H1 (cell line): ENCODE measurements around the gene PIGM. TPM values are rescaled to one million over a fixed set of nuclear protein-coding genes. Genes with fewer than 3 reads are reported as not detected.

ENCODE experiments used
- CBX8 ChIP-seq: fragments of 300-800, 300-1000 bp; sonication (generic); IDR thresholded peaks from 2 replicates; pipeline ENCODE4 v1.7.1; 2016; ENCODE audit warnings: low read depth, low read length, borderline replicate concordance
- CEBPB ChIP-seq: IDR thresholded peaks from 2 replicates; pipeline ENCODE4 v1.6.1; 2012; ENCODE audit warnings: low read depth, low read length
- CHD1 ChIP-seq: IDR thresholded peaks from 2 replicates; pipeline ENCODE4 v1.6.1; 2012; ENCODE audit warnings: low read depth, low read length, improper control_type of control experiment
- CTBP2 ChIP-seq: IDR thresholded peaks from 2 replicates; pipeline ENCODE4 v1.7.0; 2011; ENCODE audit warnings: borderline replicate concordance, mild to moderate bottlenecking, moderate library complexity, mixed read lengths, low read length; ENCODE audit not compliant: insufficient read depth, insufficient read length
- NANOG ChIP-seq: IDR thresholded peaks from 2 replicates; pipeline ENCODE4 v1.6.1; 2011; ENCODE audit warnings: low read length, low read depth, mild to moderate bottlenecking, inconsistent platforms; ENCODE audit not compliant: insufficient read depth, poor library complexity, severe bottlenecking
- USF2 ChIP-seq: IDR thresholded peaks from 2 replicates; pipeline ENCODE4 v1.6.1; 2011; ENCODE audit warnings: low read length, improper control_type of control experiment
- polyA plus RNA-seq, 7 experiments: library from polyadenylated mRNA; depleted of rRNA in 3 of 7; stranded (reverse) in 5 of 7; unstranded in 2 of 7; fragments of >200 nt in 5 of 7; fragments of 200-250 nt in 2 of 7; gene quantifications; 1 replicate in 5 of 7; 2 replicates in 1 of 7; 4 replicates in 1 of 7; pipeline versions ENCODE4 v1.2.1 to v1.2.3, GENCODE V29; 2011 to 2013; ENCODE audit warnings: missing spikeins in 2 of 7, mixed read lengths in 2 of 7
- total RNA-seq: library from RNA; stranded (reverse); fragmentation: NEBNext Ultra II Directional; extraction: Animal tissue kit (Norgen Biotek cat#: 25700); gene quantifications from 2 replicates; pipeline ENCODE4 v1.2.1, GENCODE V29; 2021

Gene PIGM
- total and polyA plus RNA-seq, 2 of the 8 experiments (the other 6 are each of a cell fraction or from before 2014, with no cell fraction given): 5.4 to 6.0 TPM

GRCh38 chr1:159980076-159980475 is 51.7 kb downstream of the PIGM start (continued):
- no peak for TF ChIP-seq USF2
- TF ChIP-seq CHD1: no peak
- no peak for TF ChIP-seq CEBPB
- no peak for TF ChIP-seq CTBP2
- no peak for TF ChIP-seq CBX8
- no peak for TF ChIP-seq NANOG
- TF ChIP-seq, all 59 proteins: peak for 0
